HCT116 (cell line): Measurements from ENCODE around the gene RBM20. TPM values are rescaled to one million over a fixed set of nuclear protein-coding genes. Genes with fewer than 3 reads are reported as not detected.

ENCODE experiments used
- ATAC-seq: fragments of 200-7000 bp; cut with Tn5 transposase; 2 replicates; pipeline ENCODE4 v1.9.1; 2020; ENCODE audit warnings: mild to moderate bottlenecking, moderate library complexity
- BruUV-seq: library from RNA; stranded (reverse); fragments of 400-500 nt; replicated peaks from 2 replicates; lab custom pipeline; 2021; lab: Mats Ljungman, UMichigan
- CTCF ChIA-PET: fragments of 300-600 bp; sonication (Branson Sonifier 250); formaldehyde crosslinking; loops from one replicate; lab custom pipeline; 2021; ENCODE audit warnings: antibody characterized with exemption; lab: Charles Lee
- POLR2A ChIA-PET: fragments of 300-600, 350-600 bp; sonication (Branson Sonifier 250); formaldehyde crosslinking; loops from one replicate; lab custom pipeline; 2021; ENCODE audit warnings: antibody characterized with exemption; lab: Charles Lee
- RAD21 ChIA-PET, 2 experiments: fragments of 300-600 bp; sonication (Branson Sonifier 250); formaldehyde crosslinking; loops; one replicate each; lab custom pipeline; 2023; ENCODE audit warnings: low total read pairs in 2 of 2; ENCODE audit not compliant: uncharacterized antibody in 2 of 2, unreplicated experiment in 2 of 2, low non-redundant PET in 1 of 2; lab: Charles Lee
- DNase-seq: peaks from one replicate; pipeline ENCODE4 v3.0.0-alpha.2; 2010; ENCODE audit warnings: low read depth, low spot score
- H2AFZ ChIP-seq: fragments of 200-600 bp; shearing (Covaris generic), sonication (generic); 2 replicates; pipeline ENCODE4 v1.6.1; 2017; ENCODE audit warnings: low read depth, mixed run types, mixed read lengths, antibody characterized with exemption, low read length; ENCODE audit not compliant: poor library complexity, severe bottlenecking
- H3K27ac ChIP-seq: 2 replicates; pipeline ENCODE4 v1.5.1; 2012; ENCODE audit warnings: low read depth, low read length
- H3K27me3 ChIP-seq: fragments of 200-600 bp; sonication (generic); 2 replicates; pipeline ENCODE4 v1.6.1; 2016; ENCODE audit warnings: mixed run types, low read length, mixed read lengths; ENCODE audit not compliant: insufficient read depth
- H3K36me3 ChIP-seq, 2 experiments: fragments of 200-500 bp in 1 of 2; fragments of 200-600 bp in 1 of 2; sonication (Bioruptor generic) in 1 of 2; sonication (generic) in 1 of 2; 2 replicates each; pipeline versions ENCODE4 v1.5.1 to v1.6.1; 2014 to 2016; ENCODE audit warnings: low read length in 2 of 2, inconsistent platforms in 1 of 2, mixed read lengths in 1 of 2, mixed run types in 1 of 2; ENCODE audit not compliant: insufficient read depth in 2 of 2, control insufficient read depth in 1 of 2
- H3K4me1 ChIP-seq, 2 experiments: fragments of 200-600 bp in 1 of 2; sonication (generic) in 1 of 2; 2 replicates each; pipeline versions ENCODE4 v1.5.1 to v1.6.1; 2012 to 2017; ENCODE audit warnings: low read length in 2 of 2, inconsistent platforms in 1 of 2, mild to moderate bottlenecking in 1 of 2, mixed read lengths in 1 of 2, mixed run types in 1 of 2, moderate library complexity in 1 of 2; ENCODE audit not compliant: insufficient read depth in 2 of 2, control insufficient read depth in 1 of 2
- H3K4me2 ChIP-seq: fragments of 200-600 bp; sonication (generic); 2 replicates; pipeline ENCODE4 v1.6.1; 2017; ENCODE audit warnings: mixed run types, low read length, mixed read lengths
- H3K4me3 ChIP-seq, 2 experiments: fragments of 200-600 bp in 1 of 2; sonication (generic) in 1 of 2; replicated peaks in 1 of 2; 2 replicates each; pipeline ENCODE4 v1.5.1; 2011 to 2016; ENCODE audit warnings: low read length in 2 of 2, control low read depth in 1 of 2, low read depth in 1 of 2, mild to moderate bottlenecking in 1 of 2, mixed read lengths in 1 of 2, mixed run types in 1 of 2
- H3K79me2 ChIP-seq: fragments of 200-600 bp; sonication (generic); 2 replicates; pipeline ENCODE4 v1.6.1; 2017; ENCODE audit warnings: mild to moderate bottlenecking, mixed run types, low read length, moderate library complexity, mixed read lengths; ENCODE audit not compliant: insufficient read depth
- H3K9ac ChIP-seq: fragments of 200-600 bp; sonication (generic); 2 replicates; pipeline ENCODE4 v1.6.1; 2016; ENCODE audit warnings: low read length, mixed read lengths
- H3K9me2 ChIP-seq: fragments of 200-600 bp; sonication (generic), shearing (Covaris generic); 2 replicates; pipeline ENCODE4 v1.6.1; 2017; ENCODE audit warnings: mixed run types, mild to moderate bottlenecking, moderate library complexity; ENCODE audit not compliant: insufficient read depth
- H3K9me3 ChIP-seq, 2 experiments: fragments of 200-500 bp in 1 of 2; fragments of 200-600 bp in 1 of 2; sonication (Bioruptor generic) in 1 of 2; sonication (generic) in 1 of 2; 2 replicates each; pipeline ENCODE4 v1.6.1; 2014 to 2017; ENCODE audit warnings: low read length in 2 of 2, mixed read lengths in 2 of 2, inconsistent platforms in 1 of 2, low read depth in 1 of 2, mild to moderate bottlenecking in 1 of 2, mixed run types in 1 of 2, moderate library complexity in 1 of 2; ENCODE audit not compliant: control insufficient read depth in 1 of 2, insufficient read depth in 1 of 2
- H4K20me1 ChIP-seq: fragments of 200-600 bp; sonication (generic), shearing (Covaris generic); 2 replicates; pipeline ENCODE4 v1.6.1; 2017; ENCODE audit warnings: mixed run types, mild to moderate bottlenecking, moderate library complexity; ENCODE audit not compliant: insufficient read depth
- ATF3 ChIP-seq: IDR thresholded peaks from 2 replicates; pipeline ENCODE4 v1.6.1; 2012
- CBX3 ChIP-seq: IDR thresholded peaks from 2 replicates; pipeline ENCODE4 v1.6.1; 2012; ENCODE audit warnings: low read depth
- CTCF ChIP-seq, 3 experiments: fragments of 200-600 bp in 1 of 3; sonication (generic) in 1 of 3; IDR thresholded peaks in 2 of 3; conservative IDR thresholded peaks in 1 of 3; 2 replicates each; pipeline ENCODE4 v1.5.1; 2012 to 2017; ENCODE audit warnings: low read depth in 2 of 3, low read length in 2 of 3, antibody characterized with exemption in 1 of 3, borderline replicate concordance in 1 of 3, control low read depth in 1 of 3, mild to moderate bottlenecking in 1 of 3, mixed read lengths in 1 of 3, mixed run types in 1 of 3, moderate library complexity in 1 of 3; ENCODE audit not compliant: insufficient read depth in 1 of 3
- EGR1 ChIP-seq: IDR thresholded peaks from 2 replicates; pipeline ENCODE4 v1.6.1; 2012; ENCODE audit warnings: low read depth
- ELF1 ChIP-seq: IDR thresholded peaks from 2 replicates; pipeline ENCODE4 v1.6.1; 2012; ENCODE audit warnings: low read depth, borderline replicate concordance
- EZH2 ChIP-seq: fragments of 200-600 bp; sonication (generic); IDR thresholded peaks from 2 replicates; pipeline ENCODE4 v1.6.1; 2017; ENCODE audit warnings: antibody characterized with exemption, mixed run types
- EZH2phosphoT487 ChIP-seq: fragments of 200-600 bp; IDR thresholded peaks from 2 replicates; pipeline ENCODE4 v1.6.1; 2018; ENCODE audit warnings: antibody characterized with exemption, borderline replicate concordance
- FOSL1 ChIP-seq: IDR thresholded peaks from 2 replicates; pipeline ENCODE4 v1.6.1; 2012; ENCODE audit warnings: low read depth
- JUND ChIP-seq: IDR thresholded peaks from 2 replicates; pipeline ENCODE4 v1.6.1; 2012
- MAX ChIP-seq: IDR thresholded peaks from 2 replicates; pipeline ENCODE4 v1.6.1; 2012
- POLR2AphosphoS5 ChIP-seq: IDR thresholded peaks from 2 replicates; pipeline ENCODE4 v1.6.1; 2011; ENCODE audit warnings: mild to moderate bottlenecking, low read depth, low read length, moderate library complexity
- REST ChIP-seq: IDR thresholded peaks from 2 replicates; pipeline ENCODE4 v1.6.1; 2012; ENCODE audit warnings: low read depth
- SIN3A ChIP-seq: IDR thresholded peaks from 2 replicates; pipeline ENCODE4 v1.6.1; 2012; ENCODE audit warnings: low read depth
- SP1 ChIP-seq: IDR thresholded peaks from 2 replicates; pipeline ENCODE4 v1.6.1; 2012; ENCODE audit warnings: low read depth
- TCF7L2 ChIP-seq: IDR thresholded peaks from 2 replicates; pipeline ENCODE4 v1.7.0; 2011; ENCODE audit warnings: borderline replicate concordance, inconsistent platforms; ENCODE audit not compliant: insufficient read depth, insufficient read length; ENCODE audit errors: extremely low read depth
- YY1 ChIP-seq: IDR thresholded peaks from 2 replicates; pipeline ENCODE4 v1.6.1; 2011; ENCODE audit warnings: low read length, low read depth, moderate library complexity, mild to moderate bottlenecking; ENCODE audit not compliant: insufficient replicate concordance; ENCODE audit errors: extremely low read depth
- ZBTB33 ChIP-seq: IDR thresholded peaks from 2 replicates; pipeline ENCODE4 v1.6.1; 2011; ENCODE audit warnings: mild to moderate bottlenecking, low read length, moderate library complexity; ENCODE audit not compliant: insufficient replicate concordance; ENCODE audit errors: extremely low read depth
- ZFX ChIP-seq: fragments of 450-650 bp; IDR thresholded peaks from 2 replicates; pipeline ENCODE4 v1.6.1; 2017
- intact Hi-C: fragments of 100-400 bp; cut with micrococcal nuclease; formaldehyde crosslinking; loops from 2 replicates; pipeline ENCODE4 v1.10.0; 2022
- total RNA-seq: library from RNA; stranded (reverse); gene quantifications from one replicate; pipeline ENCODE4 v1.2.1, GENCODE V29; 2021; ENCODE audit not compliant: unreplicated experiment

RBM20 gene
- total RNA-seq, 1 experiment from 2014 or later = 2.0 TPM

DNA sequence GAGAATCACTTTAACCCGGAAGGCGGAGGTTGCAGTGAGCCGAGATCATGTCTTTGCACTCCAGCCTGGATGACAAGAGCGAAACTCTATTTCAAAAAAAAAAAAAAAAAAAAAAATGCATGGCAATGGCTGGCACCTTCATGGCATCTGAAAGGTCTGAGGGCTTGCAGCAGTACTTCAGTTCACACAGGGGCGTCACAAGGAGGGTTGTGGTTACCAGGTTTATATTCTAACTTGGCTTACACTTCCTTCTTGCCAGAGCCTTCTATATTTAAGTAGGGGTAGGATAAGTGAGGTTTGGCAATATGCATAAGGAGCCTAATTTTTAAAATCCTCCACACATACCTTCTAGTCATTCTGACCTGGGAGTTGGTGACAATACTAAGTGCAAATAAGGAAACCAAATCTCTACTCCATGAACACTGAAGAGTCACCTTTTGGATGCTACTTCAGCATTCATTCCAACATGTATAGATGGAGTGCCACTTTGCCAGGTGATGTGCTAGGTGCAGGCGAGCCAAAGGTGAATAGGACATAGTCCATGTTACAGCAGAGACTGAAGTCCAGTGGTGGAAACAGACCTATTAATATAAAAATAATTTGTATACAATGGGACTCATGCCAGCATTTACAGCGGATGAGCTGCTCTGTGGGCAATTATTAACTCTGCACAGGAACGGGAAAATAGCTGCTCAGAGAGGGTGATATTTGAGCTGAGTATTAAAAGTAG is 169.8 kb downstream of the RBM20 start:
- H3K9me2 ChIP-seq = no peaks in the 10 kb centered on the region
- H3K4me1 ChIP-seq = no peaks in the 10 kb centered on the region
- no peak overlapping the region for H3K4me2 ChIP-seq
- H3K4me3 ChIP-seq = no peak overlapping the region
- TF ChIP-seq CBX3 = no peak
- TF ChIP-seq CTCF (IDR thresholded peaks at IDR 0.05 in 2 of 3, conservative IDR thresholded peaks at IDR 0.05 in 1 of 3; ENCODE audit: borderline replicate concordance in 1 of 3, insufficient read depth in 1 of 3, low read depth in 2 of 3, low read length in 2 of 3) = no peak
- TF ChIP-seq POLR2AphosphoS5 = no peak
- no peak for TF ChIP-seq MAX
- TF ChIP-seq EZH2phosphoT487 = no peak
- TF ChIP-seq ATF3 = no peak
- no peak for TF ChIP-seq ZBTB33
- TF ChIP-seq ZFX = no peak
- TF ChIP-seq ELF1 = no peak
- TF ChIP-seq REST = no peak
- TF ChIP-seq YY1 = no peak
- no peak for TF ChIP-seq EZH2
- no peak for TF ChIP-seq SIN3A
- TF ChIP-seq EGR1 = no peak
- TF ChIP-seq FOSL1 = no peak
- no peak for TF ChIP-seq SP1
- no peak for TF ChIP-seq TCF7L2
- no peak for TF ChIP-seq JUND
- H4K20me1 ChIP-seq = no peaks in the 10 kb centered on the region
- intact Hi-C loops = no loop called here
- ATAC-seq (no peak), DNase-seq (no peak)
- H3K27me3 ChIP-seq = no peaks in the 10 kb centered on the region
- no peaks in the 10 kb centered on the region for H3K79me2 ChIP-seq
- H3K9ac ChIP-seq = no peak overlapping the region
- BruUV-seq = no TSS peak
- H2AFZ ChIP-seq = no peak overlapping the region
- no peak overlapping the region for H3K27ac ChIP-seq
- ChIA-PET POLR2A (no interaction called here), CTCF (no interaction called here), RAD21 (no interaction called here)
- no peaks in the 10 kb centered on the region for H3K9me3 ChIP-seq
- no peaks in the 10 kb centered on the region for H3K36me3 ChIP-seq
